IPS-NIHi7 (cell line): ENCODE data around the gene TH.
"Not testable (repeated sequence)": the region's sequence is repeated elsewhere in the genome, so short reads cannot be mapped to it uniquely, and the experiment has no call there.

Source experiments
- DNase-seq: peaks from one replicate; pipeline ENCODE4 v3.0.0; 2012; ENCODE audit warnings: mixed read lengths; ENCODE audit errors: extremely low spot score

The TH gene

GRCh38 chr11:2195756-2196088 lies 24.1 kb upstream of the TH start:
- no peak for DNase-seq

- peak; percentile 83 for DNase-seq
These were observed 23.5 kb upstream of the TH start for GRCh38 chr11:2194877-2195755.

GRCh38 chr11:2193888-2194595 lies 22.4 kb upstream of the TH start:
- DNase-seq: not testable (repeated sequence)

- DNase-seq: no peak
These were observed 21.7 kb upstream of the TH start for GRCh38 chr11:2193099-2193887.

GRCh38 chr11:2192435-2192834 lies 20.8 kb upstream of the TH start:
- DNase-seq: no peak

- no peak for DNase-seq
These were observed 20.3 kb upstream of the TH start for GRCh38 chr11:2191883-2192282.

- no peak for DNase-seq
These were observed 19.2 kb upstream of the TH start for GRCh38 chr11:2190657-2191471.

- no peak for DNase-seq
These were observed 18.5 kb upstream of the TH start for GRCh38 chr11:2189938-2190656.

GRCh38 chr11:2188745-2189144 lies 17.1 kb upstream of the TH start:
- no peak for DNase-seq

- DNase-seq: no peak
These were observed 15.7 kb upstream of the TH start for GRCh38 chr11:2187280-2187707.

GRCh38 chr11:2186669-2187279 lies 15.2 kb upstream of the TH start:
- peak; percentile 72 for DNase-seq

- DNase-seq: no peak
These were observed 13.9 kb upstream of the TH start for GRCh38 chr11:2185324-2186085.

- DNase-seq: no peak
These were observed 11.3 kb upstream of the TH start for GRCh38 chr11:2182692-2183474.

- no peak for DNase-seq
These were observed 10.5 kb upstream of the TH start for GRCh38 chr11:2182075-2182474.

- no peak for DNase-seq
These were observed 9.3 kb upstream of the TH start for GRCh38 chr11:2180789-2181370.

GRCh38 chr11:2180347-2180746 lies 8.7 kb upstream of the TH start:
- DNase-seq: no peak

- no peak for DNase-seq
These were observed 7.9 kb upstream of the TH start for GRCh38 chr11:2179516-2179915.

GRCh38 chr11:2178906-2179494 lies 7.4 kb upstream of the TH start:
- no peak for DNase-seq
